GM21529 (cell line): Measurements from ENCODE around the gene IL17REL.

Experiments
- ATAC-seq: cut with Tn5 transposase; IDR thresholded peaks from one replicate; pipeline ENCODE4 v1.9.1; 2021; ENCODE audit not compliant: unreplicated experiment

The IL17REL gene

DNA sequence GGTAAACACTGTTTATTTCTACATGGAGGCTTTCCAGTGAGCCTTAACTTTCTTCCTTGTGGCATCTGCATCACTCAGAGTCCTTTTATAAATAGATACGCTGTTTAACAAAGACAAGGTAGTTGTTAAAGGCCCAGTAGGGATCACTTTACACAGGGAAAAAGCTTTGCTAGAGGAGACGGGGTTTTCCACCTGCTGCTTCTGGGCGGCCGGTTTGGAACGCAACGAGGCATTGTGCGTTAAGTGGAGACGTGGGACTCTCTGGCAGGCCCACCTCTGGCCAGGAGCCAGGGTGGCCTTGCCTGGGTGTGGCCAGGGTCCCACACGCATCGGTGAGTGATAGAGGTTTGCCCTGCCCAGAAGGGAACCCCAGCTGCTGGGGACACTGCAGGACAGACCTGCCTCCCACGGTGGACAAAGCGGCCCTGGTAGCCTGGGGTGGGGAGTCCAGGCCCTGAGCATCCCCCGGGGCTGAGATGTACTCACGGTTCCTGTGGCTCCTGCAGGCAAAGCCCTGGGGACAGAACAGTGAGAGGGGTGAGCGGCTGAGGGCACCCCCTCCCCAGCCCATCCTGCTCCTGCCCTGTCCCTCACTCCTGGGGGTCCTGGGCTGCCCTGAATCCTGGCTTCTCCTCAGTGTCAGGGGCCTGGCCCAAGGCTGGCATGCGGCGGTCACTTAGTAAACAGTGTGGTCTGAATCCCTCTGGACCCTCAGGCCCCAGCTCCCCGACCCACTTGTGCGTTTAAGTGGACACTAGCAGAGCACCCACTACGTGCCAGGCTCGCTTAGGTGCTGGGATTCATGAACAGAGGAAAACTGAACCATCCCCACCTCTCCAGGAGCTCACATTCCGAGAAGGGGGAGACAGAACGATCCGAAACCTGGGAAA is 4.2 kb downstream of the IL17REL start:
- ATAC-seq: no peak

DNA sequence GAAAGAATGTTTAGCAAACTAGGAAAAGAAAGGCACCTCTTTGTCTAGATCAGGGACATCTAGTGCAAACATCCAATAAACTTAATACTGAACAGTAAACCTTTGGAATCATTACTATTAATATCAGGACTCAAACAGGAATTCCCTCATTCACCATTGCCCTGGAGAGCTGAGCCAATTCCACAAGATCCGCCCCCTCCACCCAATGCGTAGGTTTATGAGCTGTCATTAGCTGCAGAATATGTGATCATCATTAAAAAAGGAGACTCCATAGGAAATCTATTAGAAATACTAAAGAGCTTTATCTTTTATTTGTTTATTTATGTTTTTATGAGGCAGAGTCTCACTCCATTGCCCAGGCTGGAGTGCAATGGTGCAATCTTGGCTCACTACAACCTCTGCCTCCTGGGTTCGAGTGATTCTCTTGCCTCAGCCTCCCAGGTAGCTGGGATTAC is 5.5 kb downstream of the IL17REL start:
- no peak for ATAC-seq

DNA sequence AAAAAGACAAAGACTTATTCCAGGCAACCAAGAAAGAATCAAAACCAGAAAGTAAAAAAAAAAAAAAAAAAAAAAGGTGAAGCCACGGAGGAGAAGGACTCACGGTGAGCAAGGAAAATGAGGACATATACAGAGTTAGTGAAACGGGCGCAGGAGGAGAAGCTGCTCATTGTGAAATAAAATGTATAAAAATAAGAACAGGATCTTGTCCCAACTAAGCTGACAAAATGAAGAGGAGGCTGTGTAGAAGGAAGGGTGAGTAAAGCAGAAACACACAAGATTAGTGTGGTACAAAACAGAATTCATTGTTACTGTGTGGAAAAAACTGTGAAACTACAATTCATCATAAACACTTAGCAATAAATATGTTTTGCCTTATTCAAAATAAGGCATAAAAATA is 7.6 kb downstream of the IL17REL start:
- ATAC-seq: no peak

DNA sequence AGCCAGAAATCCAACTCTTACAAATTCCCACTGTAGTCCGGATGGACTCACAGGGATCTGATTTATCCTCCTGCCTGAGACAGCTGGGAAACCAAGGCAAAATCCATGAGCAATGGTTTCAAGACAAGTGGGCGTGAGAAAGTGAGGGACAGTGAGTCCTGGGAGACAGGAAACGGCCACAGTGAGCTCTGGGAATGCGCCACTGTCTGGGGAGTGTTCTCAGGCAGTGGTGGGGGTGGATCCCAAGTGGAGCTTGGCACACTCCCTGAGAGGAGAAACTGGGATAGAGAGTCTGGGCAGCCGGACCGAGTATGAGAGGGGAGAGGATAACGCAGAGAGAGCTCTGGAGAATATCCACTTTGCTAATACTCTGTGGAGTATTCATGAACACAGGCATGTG is 9.8 kb downstream of the IL17REL start:
- no peak for ATAC-seq

DNA sequence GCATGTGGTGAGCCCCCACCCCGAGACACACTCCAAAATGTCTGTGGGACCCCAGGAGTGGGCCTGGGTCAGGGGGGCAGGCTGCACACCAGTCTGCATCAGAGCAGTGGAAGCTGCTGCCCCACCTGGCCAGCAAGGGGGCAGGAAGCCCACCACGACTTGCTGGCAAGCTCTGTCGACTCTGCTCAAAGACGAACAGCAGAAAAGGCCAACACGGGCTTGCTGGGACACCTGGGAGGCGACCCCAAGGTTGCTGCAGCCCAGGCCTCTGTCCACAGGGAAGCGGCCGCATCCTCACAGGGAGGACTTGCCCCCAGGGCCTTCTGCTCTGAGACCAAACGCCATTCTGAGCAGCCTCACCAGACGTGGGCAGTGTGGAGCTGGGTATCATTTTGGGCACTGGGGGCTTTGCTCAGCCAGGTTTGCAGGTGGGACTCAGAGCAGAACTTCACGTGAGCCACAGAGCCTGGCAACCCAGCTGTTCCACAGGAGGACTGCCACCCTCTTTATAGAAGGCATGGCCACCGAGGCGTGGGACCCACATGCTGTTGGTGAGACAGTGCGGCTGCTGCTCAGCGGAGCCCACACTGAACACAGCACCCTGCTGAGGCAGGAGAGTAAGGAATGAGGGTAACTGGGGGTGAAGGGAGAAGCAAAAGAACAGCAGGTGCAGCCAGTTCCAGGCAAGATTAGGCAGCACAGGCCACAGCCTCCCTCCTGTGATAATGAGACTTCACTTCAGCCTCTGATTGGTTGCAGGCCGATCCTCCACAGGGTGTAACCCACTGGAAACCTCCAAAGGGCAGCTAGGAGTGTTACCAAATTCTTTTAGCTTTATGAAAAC is 11.0 kb downstream of the IL17REL start:
- ATAC-seq: no peak

DNA sequence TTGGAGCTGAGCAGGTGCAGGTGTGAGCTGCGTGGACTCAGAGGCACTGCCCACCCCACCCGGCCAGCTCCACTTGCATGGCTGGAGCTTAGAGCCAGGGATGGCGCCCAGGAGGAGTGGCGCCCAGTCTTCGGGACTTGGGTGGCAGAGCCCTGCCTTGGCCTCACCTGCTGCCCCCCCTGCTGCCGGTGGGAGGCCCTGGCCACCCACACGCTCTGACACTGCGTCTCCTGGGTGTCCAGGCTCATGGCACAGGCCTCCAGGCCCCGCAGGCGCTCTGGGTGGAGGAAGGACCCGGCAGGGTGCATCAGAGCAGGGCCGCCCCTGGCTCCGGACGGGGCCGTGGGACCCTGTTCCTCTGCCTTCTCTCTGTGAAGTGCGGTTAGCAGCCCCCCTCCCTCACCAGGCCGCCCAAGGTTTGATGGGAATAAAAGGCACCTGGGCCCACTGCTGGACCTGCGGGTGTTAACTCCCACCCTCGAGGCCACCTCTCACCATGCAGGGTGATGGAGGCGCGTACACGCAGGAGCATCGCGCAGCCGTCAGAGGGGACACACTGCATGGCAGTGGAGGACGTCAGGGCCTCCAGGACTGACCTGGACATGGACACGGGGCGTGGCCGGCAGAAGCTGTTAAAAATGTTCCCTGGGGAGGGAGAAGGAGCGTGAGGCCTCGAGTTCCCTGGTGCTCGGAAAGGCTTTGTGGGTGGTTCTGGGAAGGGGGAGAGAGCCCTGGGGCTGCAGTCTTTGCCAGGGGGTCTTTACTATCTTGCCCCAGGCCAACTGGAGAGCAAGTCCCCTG is 11.8 kb downstream of the IL17REL start:
- ATAC-seq: no peak

DNA sequence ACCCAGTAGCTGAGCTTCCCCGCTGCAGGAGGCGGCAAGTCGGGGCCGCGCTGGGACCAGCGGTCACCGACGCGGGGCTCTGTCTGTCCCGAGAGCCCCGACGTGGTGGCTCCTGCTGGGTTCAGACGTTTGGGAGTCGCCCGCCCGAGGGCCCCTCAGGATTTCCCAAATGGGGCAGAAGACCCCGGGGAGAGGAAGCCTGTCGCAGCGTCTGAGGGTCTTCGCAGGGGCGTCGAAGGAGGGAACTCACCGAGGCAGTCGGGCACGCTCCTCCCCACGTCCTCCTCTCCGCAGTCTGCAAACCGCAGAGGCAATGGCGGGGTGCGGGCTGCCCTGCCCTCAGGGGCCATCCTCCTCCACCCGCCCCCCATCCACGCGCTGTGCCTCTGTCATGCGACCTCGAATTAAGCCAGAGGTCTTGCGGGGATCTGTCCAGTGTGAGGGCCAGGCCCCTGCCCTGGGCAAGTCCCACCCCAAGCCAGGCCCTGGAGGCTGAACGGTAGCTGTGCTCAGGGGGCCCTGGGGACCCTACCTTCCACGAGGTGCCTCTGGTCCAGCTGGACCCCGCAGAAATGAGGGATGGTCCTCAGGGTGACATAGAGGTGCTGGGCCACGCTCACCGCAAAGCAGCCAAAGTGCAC is 12.5 kb downstream of the IL17REL start:
- no peak for ATAC-seq

DNA sequence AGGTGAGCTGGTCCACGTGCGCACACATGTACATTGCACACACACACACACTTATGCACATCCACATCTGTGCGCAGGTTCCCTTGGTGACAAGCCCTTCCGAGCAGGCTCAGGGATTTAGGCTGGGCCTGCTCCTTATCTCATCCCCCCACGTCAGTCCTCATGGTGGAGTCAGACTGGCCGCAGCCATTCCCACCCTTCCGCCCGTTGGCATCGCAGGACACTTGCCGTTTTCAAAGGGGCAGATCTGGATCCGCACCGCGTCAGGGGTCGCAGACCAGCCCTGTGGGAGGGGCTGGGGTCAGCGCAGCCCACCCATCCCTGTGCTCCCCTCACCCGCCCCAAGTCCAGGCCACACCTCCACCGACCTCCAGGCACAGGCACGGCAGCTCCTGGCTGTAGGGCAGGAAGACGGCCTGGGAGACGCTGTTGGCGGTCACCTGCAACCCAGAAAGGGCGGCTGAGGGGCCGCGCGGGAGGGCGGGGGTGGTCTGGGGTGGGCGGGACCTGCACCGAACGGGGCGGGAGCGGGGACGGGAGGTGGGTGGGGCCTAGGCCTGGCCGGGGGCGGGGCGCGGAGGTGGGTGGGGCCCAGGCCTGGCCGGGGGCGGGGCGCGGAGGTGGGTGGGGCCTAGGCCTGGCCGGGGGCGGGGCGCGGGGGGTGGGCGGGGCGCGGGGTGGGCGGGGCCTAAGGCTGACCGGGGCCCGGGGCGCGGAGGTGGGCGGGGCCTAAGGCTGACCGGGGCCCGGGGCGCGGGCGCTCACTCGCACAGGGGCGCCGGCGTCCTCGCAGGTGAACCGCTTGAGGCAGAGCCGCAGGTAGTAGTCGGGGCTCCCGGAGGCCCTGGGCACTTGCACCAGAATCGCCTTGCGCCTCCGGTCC is 13.3 kb downstream of the IL17REL start:
- ATAC-seq: no peak

DNA sequence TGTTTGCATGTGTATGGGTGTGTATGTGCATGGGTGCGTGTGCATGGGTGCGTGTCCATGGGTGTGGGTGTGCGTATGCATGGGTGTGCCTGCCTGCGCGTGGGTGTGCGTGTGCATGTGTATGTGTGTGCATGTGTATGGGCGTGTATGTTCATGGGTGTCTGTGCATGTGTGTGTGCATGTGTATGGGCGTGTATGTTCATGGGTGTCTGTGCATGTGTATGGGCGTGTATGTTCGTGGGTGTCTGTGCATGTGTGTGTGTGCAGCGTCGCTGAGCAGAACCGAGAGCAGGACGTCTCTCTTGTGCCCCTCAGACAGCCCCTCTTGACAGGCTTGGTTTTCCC is 13.9 kb downstream of the IL17REL start:
- no peak for ATAC-seq

DNA sequence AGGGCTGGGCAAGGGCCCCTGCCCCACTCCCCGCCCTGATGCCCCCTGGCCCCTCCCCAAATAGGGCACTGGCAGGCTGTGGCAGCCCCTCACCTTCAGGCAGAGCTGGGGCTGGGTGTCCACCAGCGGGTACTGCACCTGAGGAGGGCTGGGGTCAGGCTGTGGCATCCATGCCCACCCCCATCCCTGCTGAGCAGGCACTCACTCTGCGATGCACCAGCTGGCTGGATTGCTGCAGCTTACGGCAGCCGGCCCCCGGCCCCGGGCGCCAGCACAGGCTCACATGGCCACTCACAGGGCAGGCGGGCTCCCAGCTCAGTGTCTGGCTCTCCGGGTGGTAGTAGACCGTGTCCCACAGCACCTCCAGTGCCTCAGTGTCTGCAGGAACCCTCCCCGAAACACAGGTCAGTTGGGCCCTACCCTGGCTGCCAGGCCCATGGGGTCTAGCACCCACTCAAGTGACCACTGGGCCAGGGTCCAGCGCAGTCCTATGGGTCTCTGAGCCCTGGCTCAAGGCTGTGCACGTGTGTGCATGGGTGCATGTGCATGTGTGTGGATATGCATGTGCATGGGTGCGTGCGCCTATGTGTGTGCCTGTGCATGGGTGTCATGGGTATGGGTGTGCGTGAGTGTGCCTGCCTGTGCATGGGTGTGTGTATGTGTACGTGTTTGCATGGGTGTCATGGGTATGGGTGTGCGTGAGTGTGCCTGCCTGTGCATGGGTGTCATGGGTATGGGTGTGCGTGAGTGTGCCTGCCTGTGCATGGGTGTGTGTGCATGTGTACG is 14.4 kb downstream of the IL17REL start:
- ATAC-seq: no peak

DNA sequence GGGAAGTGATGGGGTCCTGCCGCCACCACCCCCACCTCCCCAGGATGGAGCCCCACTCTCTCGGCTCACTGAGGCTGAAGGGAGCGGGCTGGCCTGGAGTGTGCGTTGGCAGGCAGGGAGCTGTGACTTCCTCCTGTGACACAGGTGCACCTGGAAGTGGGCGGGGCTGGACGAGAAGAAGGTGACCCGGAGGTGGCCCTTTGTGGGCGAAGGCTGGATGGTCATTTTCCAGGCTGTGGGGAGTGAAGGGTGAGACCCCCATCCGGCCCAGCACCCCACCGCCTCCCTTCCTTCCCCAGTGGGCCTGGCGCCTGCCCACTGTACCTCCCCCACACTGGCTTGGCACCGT is 15.3 kb downstream of the IL17REL start:
- no peak for ATAC-seq

DNA sequence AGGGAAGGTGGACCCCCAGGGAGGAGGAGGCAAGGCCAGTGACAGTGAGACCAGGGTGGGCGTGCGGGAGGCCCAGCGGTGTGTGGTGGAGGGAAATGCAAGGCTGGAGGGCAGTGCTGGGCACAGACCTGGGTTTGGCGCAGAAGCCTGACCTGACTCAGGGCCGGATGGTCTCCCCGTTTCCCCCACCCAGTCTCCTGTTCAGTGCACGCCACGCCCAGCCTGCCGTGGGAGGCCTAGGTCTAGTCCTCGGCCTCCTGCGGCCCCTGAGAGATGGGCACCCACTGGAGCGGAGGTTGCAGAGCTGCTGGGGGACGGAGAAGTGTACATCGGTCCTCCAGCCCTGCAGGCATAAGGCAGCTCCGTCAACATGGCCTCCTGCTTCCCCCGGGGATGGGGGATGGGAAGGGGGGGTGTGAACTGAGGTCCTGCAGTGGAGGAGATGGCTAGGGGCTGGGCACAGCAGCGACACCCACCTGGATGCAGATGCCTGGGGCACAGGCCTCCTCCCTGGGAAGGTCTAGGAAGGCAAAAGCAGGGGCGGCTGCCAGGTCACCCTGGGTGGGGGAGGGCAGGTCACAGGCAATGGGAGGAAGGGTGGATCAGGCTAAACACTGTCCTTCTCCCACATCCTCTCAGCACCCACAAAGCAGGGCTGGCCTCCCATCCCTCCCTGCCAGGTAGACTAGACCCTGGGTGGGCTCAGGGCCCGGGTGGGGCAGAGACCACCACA is 15.9 kb downstream of the IL17REL start:
- ATAC-seq: no peak

DNA sequence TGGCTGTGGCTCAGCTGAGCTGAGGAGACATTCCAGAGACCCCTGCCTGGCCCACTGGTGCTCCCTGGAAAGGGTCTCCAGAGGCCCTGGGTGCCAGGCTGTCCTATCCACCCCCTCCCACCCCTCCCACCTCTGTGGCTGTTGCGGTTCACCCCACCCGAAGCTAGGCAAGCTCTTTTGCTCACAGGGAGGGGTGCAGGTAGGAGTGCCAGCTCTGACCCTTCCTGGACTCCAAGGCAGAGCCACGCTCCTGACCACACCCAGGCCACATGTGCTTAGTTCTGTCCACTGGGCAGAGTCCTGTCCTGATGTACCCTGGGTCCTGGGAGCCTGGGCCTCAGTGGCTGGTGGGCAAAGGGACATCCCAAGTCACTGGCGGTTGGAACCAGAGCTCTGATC is 16.4 kb downstream of the IL17REL start:
- ATAC-seq: no peak

DNA sequence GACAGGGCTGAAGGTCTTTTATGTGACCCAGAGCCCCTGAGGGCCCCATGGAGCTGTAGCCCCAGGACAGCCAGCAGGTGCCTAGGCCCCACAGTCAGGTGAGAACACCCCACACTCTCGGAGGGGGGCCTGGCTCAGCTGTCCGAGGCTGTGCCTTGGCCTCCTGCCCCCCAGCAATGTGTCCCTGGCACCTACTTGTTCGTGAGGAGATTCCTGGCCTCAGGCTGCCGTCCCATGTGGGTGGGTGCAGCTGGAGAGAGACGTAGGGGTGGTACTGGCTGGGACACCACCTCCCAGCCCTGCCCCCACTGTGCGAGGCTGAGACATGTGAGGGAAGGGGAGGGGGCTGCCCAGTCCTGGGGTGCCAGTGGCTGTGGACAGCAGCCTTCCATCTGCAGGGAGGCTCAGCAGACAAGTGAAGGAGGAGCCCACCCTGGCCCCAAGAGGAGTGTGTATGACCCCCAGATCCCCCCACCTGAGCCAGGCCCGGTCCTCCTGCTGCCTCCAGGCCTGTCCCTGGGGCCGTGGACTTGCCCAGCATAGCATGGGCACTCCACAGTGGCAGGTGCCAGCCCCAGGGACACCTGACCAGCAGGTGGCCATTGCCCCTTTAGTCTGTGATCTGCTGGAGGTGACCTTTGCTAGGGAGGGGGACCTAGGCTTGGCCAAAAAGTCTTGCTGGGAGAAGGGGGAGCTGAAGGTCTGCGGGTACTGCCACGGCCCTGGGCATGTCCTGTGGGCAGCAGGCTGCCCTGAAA is 17.0 kb downstream of the IL17REL start:
- ATAC-seq: no peak

DNA sequence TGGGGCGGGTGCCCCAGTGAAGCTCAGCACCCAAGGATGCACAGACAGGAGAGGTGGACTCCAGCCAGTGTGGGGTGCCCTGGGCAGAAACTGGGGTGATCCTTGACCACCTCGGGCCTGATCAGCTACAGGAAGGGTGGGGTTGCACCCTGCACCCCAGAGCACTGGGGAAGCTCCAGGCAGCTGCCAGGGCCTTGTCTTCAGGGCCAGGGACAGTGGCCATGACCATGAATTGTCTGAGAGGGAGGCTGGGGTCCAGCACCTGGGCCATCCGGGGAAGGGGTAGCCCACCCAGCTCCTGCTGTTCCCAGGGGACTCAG is 17.6 kb downstream of the IL17REL start:
- ATAC-seq: no peak

DNA sequence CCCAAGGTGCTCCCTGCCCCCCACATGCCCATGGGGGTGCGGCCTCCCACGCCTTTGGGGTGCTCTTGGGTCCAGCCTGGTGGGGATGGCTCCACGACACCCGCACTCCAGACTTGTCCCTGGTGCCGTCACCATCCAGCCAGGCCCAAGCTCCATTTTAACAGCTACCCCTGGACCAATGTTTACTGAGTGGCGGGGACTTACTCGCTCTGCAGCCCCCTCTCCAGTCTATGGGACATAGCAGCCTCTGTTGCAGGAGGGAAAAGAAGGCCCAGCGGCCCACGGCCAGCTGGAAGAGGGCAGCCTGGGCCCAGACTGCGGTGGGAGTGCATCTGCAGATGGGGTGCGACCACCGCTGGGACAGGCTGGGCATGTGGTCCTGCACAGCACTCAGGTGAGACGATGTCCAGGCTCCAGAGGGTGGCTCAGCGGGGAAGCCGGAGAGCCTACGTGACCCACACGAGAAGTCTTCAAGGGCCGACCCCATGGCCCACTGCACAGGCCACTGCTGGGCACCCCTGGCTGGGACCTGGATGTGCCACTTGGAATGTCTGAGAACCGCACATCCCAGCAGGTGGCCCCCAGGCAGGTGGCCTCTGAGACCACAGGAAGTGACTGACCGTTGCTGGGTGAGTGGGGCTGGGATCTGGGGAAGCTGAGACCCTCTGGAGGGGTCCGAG is 18.1 kb downstream of the IL17REL start:
- no peak for ATAC-seq

DNA sequence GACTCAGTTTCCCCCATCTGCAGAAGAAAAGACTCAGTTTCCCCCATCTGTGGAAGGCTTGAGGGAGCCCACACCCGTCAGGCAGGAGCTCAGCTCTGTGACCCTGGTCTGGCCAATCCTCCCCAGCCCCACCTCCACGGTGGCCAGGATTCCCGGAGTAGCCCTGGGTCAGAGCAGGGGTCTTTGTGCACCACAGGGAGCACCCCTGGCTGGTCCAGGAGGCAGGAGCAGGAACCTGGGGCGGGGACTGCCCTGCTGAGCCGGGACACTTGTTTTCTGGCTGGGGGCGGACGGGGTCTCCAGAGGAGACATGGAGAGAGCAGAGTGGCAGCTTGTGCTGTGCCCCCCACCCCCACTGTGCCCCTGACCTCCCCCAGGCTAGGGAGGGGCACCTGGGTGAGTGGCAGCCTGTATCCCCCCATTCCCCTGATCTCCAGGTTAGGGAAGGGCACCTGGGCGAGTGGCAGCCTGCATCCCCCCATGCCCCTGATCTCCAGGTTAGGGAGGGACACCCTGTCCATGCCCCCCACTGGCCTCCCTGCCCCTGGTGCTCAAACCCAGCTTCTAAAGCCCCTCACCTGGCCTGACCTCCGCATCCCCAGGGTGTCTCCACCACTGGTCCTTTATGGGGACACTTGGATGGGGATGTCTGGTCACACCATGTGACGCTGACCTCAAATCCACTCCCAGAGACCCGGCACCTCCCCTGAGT is 18.8 kb downstream of the IL17REL start:
- no peak for ATAC-seq
